Cerebellar cortex (tissue), 1 donor: Measurements from ENCODE around the gene MYPN.
"Not testable (repeated sequence)": the region's sequence is repeated elsewhere in the genome, so short reads cannot be mapped to it uniquely, and the experiment has no call there.

Source experiments
- DNase-seq: peaks from one replicate; pipeline ENCODE4 v3.0.0-alpha.2; 2015; ENCODE audit warnings: low spot score

MYPN gene

DNA sequence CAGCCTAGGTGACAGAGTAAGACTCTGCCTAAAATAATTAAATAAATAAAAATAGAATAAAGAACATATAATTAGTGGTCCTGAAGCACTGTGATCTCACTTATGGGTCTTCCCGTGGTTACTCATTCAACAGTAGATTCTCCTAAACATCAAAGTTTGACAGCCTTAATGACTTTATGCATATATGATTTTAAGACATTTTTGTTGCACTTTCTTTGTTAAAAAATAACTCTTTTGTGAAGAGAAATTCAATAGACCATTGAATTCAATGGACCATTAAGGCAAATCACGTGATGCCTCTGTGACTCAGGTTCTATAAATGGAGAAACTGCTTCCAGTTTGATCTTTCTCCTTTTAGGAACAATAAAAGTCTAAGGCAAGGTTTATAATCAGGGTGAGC lies 63.0 kb downstream of the MYPN start:
- no peak for DNase-seq

DNA sequence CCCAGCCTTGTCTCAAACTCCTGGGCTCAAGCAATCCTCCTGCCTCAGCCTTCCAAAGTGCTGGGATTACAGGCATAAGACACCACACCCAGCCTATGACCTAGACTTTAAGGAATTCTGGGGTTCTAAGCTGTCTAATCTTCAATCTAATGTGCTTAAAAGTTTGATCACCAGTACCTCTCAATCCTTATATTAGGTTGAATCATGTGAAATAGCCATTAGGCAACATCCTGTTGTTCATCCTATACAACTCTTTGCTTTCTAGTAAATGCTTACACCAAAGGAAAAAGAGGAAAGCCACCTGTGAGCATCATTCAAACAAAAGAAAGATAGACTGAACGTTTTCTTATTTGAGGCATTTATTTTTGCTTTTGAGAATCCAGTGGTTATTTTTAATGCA lies 66.7 kb downstream of the MYPN start:
- no peak for DNase-seq

DNA sequence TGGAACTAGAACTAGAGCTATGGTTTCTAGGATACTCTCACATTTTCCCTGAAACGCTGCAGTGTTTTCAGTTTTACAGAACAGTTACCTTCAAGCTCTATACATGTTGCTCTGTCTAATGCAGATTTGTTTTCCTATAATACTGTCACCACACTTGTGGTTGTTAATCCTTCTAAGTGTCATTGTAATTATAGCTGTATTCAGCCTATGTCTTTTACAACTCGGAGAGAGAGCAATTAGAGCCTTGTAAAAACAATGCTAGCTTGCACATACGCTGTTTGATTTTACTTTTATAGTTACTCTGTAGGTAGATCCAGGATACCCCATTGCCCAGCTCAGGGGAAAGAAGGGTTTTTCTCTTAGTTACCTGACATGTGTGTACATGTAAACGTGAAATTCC lies 67.5 kb downstream of the MYPN start:
- no peak for DNase-seq

DNA sequence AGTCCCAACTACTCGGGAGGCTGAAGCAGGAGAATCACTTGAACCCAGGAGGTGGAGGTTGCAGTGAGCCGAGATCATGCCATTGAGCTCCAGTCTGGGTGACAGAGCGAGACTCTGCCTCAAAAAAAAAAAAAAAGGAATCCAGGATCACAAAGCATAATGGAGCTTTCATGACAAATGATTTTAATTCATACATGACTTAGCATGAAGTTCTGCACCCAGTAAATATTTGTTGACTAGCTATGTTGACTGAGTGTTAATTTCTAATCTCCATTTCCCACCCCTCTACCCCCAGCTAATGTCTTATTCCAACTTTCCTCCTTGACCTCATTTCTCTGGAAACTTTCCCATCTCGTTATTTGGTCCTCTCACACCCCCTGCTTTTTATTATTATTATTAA lies 69.3 kb downstream of the MYPN start:
- DNase-seq, result no peak

DNA sequence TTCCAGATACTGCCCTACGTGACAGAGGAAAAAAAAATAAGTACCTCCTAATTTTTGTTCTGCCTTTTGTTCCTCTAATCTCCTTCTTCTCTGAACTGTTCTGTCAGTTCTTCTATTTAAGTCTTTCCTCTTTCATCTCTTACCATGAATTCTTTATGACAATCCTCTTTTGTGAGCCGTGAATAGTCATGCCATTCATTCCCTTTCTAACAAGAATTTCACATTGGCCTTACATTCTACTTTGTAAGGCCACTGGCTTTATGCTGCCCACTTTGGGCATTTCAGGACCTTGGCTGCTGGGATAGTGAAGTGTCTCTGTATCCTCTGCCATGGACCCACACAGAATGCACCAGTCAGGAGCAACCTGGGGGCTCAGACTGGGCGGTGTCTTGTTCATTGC lies 69.7 kb downstream of the MYPN start:
- no peak for DNase-seq

DNA sequence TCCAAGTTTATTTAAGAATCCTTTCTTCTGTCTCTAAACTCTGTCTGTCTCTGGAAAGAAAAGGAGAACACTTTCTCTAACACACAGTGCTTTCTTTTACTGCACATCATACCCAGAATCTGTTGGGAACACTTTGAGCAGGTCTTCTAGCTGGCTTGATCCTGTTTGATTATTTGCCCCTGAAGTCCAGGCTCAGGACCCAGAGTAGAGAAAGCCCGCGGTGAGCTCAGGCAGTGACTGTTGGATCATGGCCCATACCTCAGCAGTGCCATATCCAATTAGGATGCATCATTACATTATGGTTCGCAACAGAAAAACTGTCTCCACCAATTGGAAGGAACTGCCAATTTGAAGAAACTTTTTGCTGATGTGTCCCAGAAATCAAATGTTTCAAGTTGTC lies 71.2 kb downstream of the MYPN start:
- DNase-seq, result no peak

DNA sequence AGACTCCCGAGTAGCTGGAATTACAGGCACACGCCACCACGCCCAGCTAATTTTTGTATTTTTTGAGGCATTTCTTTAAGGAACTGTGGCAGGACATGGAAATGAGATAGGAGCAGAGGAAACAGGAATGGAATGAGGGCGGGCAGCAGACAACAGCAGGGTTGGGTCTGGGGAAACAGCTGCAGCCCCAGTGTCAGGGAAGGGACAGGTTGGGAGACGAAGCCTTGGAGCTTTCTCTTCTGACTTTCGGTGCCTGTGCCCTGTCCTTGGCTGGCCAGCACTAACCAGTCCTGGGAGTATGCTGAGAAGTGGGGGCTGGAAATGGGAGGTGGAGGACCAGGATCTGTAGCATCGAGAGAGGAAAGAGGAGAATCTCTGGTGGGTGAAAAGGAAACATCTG lies 75.3 kb downstream of the MYPN start:
- DNase-seq, result no peak

DNA sequence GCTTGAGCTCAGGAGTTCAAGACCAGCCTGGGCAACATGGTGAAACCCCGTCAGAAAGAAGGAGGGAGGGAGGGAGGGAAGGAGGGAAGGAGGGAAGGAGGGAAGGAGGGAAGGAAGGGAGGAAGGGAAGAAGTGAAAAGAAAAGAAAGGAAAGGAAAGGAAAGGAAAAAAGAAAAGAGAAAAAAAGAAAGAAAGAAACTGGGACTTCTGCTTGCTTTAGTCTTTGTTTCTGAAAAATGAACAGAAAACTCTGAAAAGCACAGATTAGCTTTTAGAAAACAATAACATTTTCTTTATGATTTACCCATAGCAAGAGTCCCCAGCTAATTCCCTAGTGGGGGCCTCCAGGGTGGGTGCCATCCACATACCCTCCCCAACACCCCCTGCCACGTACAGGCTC lies 75.8 kb downstream of the MYPN start:
- no peak for DNase-seq

DNA sequence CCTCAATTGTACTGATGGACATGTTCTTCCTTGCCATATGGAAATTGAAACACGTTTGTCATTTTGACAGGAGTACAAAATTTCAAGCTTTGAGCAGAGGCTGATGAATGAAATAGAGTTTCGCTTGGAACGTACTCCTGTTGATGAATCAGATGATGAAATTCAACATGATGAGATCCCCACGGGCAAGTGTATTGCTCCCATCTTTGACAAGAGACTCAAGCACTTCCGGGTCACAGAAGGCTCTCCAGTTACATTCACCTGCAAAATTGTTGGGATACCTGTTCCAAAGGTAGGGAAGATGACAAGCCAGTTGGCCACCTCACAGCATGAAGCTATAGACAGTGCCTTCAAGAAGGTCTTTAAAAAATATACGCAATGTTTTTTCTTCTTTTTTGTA lies 79.5 kb downstream of the MYPN start:
- no peak for DNase-seq

DNA sequence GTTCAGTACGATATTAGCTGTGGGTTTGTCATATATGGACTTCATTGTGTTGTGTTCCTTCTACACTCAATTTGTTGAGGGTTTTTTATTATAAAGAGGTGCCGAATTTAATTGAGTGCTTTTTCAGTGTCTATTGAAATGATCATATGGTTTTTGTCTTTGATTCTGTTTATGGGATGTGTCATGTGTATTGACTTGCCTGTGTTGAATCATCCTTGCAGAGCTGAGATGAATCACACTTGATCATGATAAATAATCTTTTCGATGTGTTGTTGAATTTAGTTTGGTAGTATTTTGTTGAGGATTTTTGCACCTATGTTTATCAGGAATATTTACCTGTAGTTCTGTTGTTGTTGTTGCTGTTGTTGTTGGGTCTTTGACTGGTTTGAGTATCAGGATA lies 82.8 kb downstream of the MYPN start:
- DNase-seq, result no peak

DNA sequence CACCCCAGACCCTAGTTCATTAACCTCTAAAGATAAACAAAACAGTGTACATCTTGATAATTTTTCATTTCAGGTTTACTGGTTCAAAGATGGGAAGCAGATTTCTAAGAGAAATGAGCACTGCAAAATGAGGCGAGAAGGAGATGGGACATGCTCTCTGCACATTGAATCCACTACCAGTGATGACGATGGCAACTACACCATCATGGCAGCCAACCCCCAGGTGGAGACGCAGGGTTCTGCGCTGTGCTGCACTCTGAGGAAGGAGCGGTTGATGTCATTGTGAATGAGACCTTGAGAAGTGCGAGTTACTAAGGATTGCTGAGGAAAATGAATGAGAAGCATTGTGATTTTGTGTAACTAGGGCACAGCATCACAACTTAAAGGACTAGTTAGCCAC lies 85.0 kb downstream of the MYPN start:
- no peak for DNase-seq

DNA sequence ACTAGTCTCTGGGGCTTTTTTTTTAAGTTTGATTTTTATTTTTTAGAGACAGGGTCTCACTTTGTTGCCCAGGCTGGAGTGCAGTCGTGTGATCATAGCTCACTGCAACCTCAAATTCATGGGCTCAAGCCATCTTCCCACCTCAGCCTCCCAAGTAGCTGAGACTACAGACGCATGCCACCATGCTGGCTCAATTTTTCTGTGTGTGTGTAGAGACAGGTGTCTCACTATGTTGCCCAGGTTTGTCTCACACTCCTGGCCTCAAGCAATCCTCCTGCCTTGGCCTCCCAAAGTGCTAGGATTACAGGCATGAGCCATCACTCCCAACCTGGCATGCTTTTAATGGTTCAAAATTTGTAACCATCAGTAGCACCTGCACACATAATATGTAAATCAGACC lies 86.5 kb downstream of the MYPN start:
- DNase-seq, result not testable (repeated sequence)

DNA sequence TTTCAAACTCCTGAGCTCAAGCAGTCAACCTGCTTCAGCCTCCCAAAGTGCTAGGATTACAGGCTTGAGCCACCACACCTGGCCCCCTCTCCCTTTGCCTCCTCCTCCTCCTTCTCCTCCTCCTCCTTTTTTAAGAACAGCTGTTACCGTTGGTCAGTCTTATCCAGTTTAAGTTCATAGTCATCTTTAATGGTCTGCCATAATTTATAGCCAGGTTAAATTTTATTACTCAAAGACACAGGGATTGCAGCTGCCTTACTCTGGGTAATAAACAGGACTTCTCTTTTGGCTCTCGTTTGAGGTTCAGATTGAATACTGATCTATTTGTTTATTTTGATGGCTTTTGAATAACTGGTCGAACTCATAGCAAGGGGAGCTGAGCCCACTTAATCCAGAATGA lies 87.4 kb downstream of the MYPN start:
- no peak for DNase-seq

DNA sequence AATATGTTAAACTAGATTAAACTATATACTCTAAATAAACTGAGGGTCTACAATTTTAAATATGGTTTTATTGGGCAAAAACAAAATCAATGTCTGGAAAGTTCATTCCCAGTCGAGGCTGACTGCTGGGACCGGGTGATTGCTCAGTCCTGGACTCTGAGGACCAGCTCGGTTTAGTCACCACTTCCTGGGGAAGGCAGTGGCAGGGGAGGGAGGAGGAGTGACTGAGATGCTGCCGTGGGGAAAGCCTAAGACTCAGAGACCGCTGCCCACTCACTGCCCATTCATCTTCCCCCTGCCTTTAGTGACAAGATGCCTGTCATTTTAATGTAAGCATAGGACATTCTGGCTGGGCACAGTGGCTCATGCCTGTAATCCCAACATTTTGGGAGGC lies 93.7 kb downstream of the MYPN start:
- no peak for DNase-seq

DNA sequence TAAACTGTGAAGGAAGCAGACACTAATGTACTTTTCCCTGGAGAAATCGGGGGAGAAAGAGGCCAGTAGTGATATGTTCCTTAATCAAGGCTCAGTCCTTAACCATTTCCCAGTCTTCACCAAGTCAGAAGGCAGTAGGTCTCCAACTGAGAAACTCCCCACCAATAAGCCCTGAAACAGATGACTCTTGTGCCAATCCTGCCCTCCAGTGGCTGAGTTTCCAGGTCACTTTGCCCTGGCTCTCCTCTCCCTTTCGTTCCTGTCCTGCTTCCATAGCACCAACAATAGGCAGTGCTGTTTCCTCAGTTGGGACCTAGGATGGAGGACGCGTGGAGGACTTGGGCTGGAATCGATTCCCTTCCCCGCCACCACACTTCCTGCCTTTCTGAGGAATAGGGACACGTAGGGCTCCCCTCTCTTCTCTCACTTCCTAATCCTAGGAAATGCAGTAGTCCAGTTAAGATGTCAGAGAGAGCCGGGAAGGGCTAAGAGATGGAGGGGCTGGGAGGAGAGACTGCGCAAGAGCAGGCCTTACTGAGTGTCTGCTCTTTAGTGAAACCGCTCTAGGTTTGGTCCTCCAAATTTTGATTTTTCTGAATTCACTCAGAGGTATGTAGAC lies 99.2 kb downstream of the MYPN start:
- peak; percentile 84 for DNase-seq

DNA sequence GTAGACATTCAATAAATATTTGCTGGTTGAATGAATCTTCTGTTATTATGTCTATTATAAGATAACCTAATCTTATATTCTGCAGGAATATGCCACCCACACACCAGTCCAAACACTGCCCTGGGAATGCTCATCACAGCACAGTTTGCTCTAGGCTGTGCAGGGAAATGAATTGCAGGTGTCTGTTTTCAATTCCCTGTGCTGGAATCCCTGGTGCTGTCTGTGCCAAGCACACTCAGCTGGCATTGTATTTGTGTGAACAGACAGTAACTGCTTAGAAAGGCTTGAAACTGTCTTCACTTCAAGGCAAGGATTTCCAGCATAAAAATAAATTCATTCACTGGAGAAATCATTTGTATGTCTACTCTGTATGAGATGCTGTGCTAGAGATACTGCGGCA lies 102.4 kb downstream of the MYPN start:
- DNase-seq, result no peak

DNA sequence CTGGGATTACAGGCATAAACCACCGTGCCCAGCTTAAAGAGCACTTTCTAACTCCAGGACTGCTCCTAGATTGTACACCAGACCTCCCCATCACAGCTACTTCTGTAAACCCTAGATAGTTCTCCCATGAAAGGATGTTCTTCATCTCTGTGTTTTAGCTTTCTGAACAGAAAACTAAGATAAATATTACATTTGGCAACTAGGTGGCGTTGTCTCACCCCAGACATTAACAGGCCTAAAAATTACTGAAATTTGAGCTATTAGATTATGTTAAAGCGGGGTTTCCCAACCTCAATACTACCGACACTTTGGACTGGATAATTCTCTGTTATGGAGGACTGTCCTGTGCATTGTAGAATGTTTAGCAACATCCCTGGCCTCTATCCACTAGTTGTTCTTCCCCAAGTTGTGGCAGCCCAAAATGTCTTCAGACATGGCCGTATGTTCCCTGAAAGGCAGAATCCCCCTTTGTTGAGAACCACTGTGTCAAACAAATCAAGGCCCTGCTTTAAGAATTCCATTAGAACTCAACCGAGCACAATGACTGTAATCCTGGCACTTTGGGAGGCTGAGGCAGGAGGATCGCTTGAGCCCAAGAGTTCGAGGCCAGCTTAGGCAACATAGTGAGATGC lies 103.5 kb downstream of the MYPN start:
- DNase-seq, result peak; percentile 59

DNA sequence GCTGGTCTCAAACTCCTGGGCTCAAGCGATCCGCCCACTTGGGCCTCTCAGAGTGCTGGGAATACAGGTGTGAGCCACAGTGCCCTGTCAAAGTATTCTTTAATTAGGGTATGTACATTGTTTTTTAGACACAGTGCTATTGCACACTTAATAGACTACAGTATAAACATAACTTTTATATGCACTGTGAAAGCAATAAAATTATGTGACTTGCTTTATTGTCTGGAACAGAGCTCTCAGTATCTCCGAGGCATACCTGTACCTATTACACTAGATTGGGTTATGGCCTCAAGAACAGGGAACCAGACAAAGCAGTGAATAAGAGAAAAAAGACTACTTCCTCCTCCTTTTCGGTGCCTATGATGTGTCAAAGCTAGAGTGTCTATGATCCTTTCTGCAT lies 109.5 kb downstream of the MYPN start:
- DNase-seq, result no peak

DNA sequence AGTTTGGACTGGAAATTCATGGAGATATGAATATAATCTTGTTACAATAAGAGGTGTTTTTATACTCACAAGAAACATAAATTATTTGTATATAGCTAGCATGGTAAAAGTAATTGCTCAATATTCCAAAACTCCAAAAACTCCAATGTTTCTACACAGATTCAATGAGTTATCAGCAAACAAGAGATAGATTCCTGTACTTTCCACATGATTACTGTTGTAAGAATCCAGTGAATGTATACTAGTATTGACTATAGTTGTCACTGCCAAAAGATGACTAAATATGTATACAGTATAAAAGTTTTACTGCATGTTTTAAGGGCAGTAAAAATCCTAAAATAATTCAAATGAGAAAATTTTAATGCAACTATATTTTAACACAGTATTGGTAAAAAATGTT lies 111.9 kb downstream of the MYPN start:
- no peak for DNase-seq

DNA sequence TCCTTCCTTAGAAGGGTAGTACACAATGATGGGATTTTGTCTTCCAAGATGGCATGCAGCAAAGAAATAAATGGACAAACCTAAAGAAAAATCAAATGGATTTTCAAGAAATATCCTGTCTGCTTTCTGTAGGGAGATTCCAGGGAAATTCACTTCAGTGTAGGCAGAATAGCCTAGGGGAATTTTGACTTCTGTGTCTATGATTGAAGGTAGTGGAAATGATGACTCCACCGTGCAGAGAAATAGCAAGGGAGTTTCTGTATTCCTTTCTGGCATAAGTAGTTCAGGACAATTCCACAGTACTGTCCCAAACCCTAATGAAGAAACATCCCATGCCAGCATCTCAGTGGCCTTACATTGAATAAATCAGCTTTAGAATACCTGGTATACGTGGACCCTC lies 113.1 kb downstream of the MYPN start:
- no peak for DNase-seq

DNA sequence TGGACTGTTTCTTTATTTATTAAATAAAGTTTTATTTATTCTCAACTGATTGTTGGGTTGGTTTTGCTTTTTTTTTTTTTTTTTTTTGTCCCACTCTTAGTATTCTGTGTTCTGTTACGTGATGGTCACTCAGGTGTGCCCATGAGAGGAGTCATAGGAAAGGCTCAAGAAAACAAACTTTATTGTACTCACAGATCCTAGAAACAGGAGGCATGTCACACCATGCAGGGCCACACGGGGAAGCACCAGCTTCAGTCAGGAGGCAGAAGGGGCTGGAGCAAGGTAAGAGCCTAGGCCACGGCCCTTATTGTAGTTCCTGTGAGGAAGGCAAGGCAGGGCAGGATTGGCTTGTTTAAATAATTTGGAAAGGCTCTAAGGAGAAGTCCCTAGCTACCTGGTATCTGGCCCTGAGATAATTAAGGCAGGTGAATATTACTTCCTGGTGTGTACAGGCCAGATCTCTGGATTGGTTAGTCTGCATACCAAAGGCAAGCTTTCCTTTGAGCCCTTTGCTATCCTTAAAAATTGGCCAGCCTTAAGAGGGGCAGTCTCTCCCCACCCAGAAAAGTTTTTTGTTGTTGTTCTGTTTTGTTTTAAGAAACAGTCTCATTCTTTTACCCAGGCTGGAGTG lies 114.4 kb downstream of the MYPN start:
- DNase-seq, result peak; percentile 23

DNA sequence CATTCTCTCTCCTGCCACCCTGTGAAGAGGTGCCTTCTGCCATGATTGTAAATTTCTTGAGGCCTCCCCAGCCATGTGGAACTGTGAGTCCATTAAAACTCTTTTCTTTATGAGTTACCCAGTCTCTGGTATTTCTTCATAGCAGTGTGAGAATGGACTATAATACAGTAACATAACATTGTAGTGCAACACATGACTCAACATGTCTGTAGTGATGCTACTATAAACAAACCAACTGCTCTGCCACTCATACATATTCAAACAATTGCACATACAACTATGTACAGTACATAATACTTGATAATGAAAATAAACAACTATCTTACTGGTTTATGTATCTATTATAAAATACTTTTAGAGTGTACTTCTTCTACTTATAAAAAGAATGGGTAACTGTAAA lies 115.5 kb downstream of the MYPN start:
- DNase-seq, result no peak

DNA sequence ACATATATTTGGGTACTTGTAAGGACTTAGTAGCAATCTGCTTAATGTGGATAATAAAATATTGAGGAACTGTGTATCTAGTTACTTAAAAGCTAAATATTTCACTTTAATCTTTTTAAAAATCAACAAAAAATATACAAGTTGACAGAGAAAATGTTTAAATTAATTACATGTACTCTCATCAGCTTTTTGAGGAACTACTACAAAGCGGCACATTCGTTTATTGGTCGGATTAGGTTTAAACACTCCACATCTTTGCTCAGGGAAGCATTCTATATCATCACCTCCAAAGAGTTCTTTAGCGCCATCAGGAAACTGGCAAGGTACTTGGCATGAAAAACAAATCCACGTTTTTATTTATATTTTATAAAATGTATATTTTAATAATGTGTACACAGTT lies 121.0 kb downstream of the MYPN start:
- DNase-seq, result no peak
